HepG2 (cell line): ENCODE results near the gene NRG3.

Source experiments
- HDAC1 ChIP-seq: sonication (generic); formaldehyde crosslinking; IDR thresholded peaks from 2 replicates; pipeline ENCODE4 v1.5.1; 2020; ENCODE audit warnings: mild to moderate bottlenecking, missing genetic modification reagents
- NFE2 ChIP-seq: sonication (generic); formaldehyde crosslinking; IDR thresholded peaks from 2 replicates; pipeline ENCODE4 v1.4.0; 2020; ENCODE audit warnings: missing genetic modification reagents
- ZIK1 ChIP-seq: sonication (generic); formaldehyde crosslinking; IDR thresholded peaks from 2 replicates; pipeline ENCODE4 v1.5.0; 2020; ENCODE audit warnings: mild to moderate bottlenecking, low read depth, missing genetic modification reagents, borderline replicate concordance

DNA sequence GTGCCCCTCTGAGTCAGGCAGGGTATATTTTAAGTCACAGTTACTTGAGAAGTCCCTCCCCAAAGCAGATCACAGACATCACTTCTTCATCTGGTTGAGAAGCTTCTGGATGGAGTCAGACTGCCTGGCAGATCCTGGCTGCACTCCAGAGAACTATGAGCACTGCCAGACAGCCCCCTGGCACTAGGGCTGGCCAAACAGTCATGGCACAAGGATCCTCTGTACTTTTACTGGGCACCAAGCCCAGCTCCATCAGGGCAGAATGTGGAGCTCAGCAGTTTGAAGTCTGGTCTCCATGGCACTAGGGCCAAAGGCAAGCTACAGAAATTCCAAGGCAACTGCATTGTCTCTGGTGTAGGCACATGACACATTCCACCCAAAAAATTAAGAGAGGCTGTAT, 162.1 kb downstream of the NRG3 start:
- TF ChIP-seq ZIK1 = no peak
- TF ChIP-seq HDAC1 (CRISPR knock-in tag) = no peak
- no peak for TF ChIP-seq NFE2
